ENCODE results near the gene RNF224. TPM values are rescaled to one million over a fixed set of nuclear protein-coding genes. Genes with fewer than 3 reads are reported as not detected.

Gene RNF224
- total RNA-seq, 1 experiment from 2014 or later = 1.2 TPM

- Histone ChIP-seq H3K36me3 (ENCODE audit: low read depth, low read length) (no peaks in the 10 kb centered on the region; the same call in 1 of the 2 replicates), H3K4me3 (ENCODE audit: low read length) (peak within 1 kb of the TSS; percentile 93), H4K20me1 (ENCODE audit: low read length) (no peaks in the 10 kb centered on the region), H3K27ac (ENCODE audit: low read length) (no peak within 1 kb of the TSS), H3K79me2 (ENCODE audit: low read length) (peaks cover 18% of the 10 kb centered on the region), H3K4me1 (ENCODE audit: insufficient read depth, low read length) (peaks cover 15% of the 10 kb centered on the region; the same call in 1 of the 2 replicates), H2AFZ (ENCODE audit: low read length) (peak within 1 kb of the TSS; percentile 82), H3K4me2 (ENCODE audit: low read length) (peak within 1 kb of the TSS; percentile 94), H3K9me2 (replicated peaks; ENCODE audit: low read length) (no peaks in the 10 kb centered on the region), H3F3A (ENCODE audit: low read length, unreplicated experiment) (no peaks in the 10 kb centered on the region), H3K9me3 (ENCODE audit: low read length) (no peaks in the 10 kb centered on the region), H3K9ac (ENCODE audit: low read length) (peak within 1 kb of the TSS; percentile 91), H3K27me3 (ENCODE audit: low read length) (no peaks in the 10 kb centered on the region)
- no peak for TF ChIP-seq EZH2 (IDR thresholded peaks at IDR 0.05; ENCODE audit: low read length, unreplicated experiment)
- no peak for TF ChIP-seq EZH2phosphoT487 (IDR thresholded peaks at IDR 0.05; ENCODE audit: borderline replicate concordance, low read length)
- CTCF ChIA-PET = interaction anchor here (1.2 kb wide), 1 partner anchor 18 kb away, joined by 7 read pairs; no protein-coding TSS in a partner anchor
- DNase-seq = peak; percentile 84
- POLR2A ChIA-PET (ENCODE audit: unreplicated experiment) = interaction anchor here (0.7 to 1.2 kb wide), 2 partner anchors 10 to 14 kb away, joined by 3 to 10 read pairs; partner anchors contain the start of gene TUBB4B
- peak; percentile 75 for ATAC-seq
- no TSS peak for BruUV-seq (replicated peaks)
- intact Hi-C loops (cut with micrococcal nuclease) = no loop called here
Observed at GRCh38 chr9:137254624-137255447, 27.5 kb downstream of the RNF224 start, which contains the start of gene NELFB. Gene NELFB, plus strand, starts transcription at chr9:137255327.

- intact Hi-C loops (cut with micrococcal nuclease) = no loop called here
- Histone ChIP-seq H3F3A (ENCODE audit: low read length, unreplicated experiment) (no peaks in the 10 kb centered on the region), H3K9me3 (ENCODE audit: low read length) (no peaks in the 10 kb centered on the region), H3K9ac (ENCODE audit: low read length) (peak overlapping the region; percentile 91), H3K27me3 (ENCODE audit: low read length) (no peaks in the 10 kb centered on the region), H4K20me1 (ENCODE audit: low read length) (no peaks in the 10 kb centered on the region), H2AFZ (ENCODE audit: low read length) (peak overlapping the region; percentile 74), H3K27ac (ENCODE audit: low read length) (no peak overlapping the region), H3K9me2 (replicated peaks; ENCODE audit: low read length) (no peaks in the 10 kb centered on the region), H3K4me1 (ENCODE audit: insufficient read depth, low read length) (peaks cover 15% of the 10 kb centered on the region; the same call in 1 of the 2 replicates), H3K4me3 (ENCODE audit: low read length) (peak overlapping the region; percentile 93), H3K79me2 (ENCODE audit: low read length) (peaks cover 18% of the 10 kb centered on the region), H3K36me3 (ENCODE audit: low read depth, low read length) (no peaks in the 10 kb centered on the region; the same call in 1 of the 2 replicates), H3K4me2 (ENCODE audit: low read length) (peak overlapping the region; percentile 94)
- ATAC-seq (peak; percentile 55), DNase-seq (peak; percentile 6)
- TF ChIP-seq CTCF (conservative IDR thresholded peaks at IDR 0.05; ENCODE audit: low read depth, low read length) (no peak), EZH2 (IDR thresholded peaks at IDR 0.05; ENCODE audit: low read length, unreplicated experiment) (no peak), EZH2phosphoT487 (IDR thresholded peaks at IDR 0.05; ENCODE audit: borderline replicate concordance, low read length) (no peak)
- ChIA-PET POLR2A (ENCODE audit: unreplicated experiment) (no interaction called here), CTCF (no interaction called here)
- no TSS peak for BruUV-seq (replicated peaks)
Observed at GRCh38 chr9:137255448-137256114, 28.3 kb downstream of the RNF224 start.

GRCh38 chr9:137256362-137256761, 29.1 kb downstream of the RNF224 start:
- TF ChIP-seq EZH2phosphoT487 (IDR thresholded peaks at IDR 0.05; ENCODE audit: borderline replicate concordance, low read length) (no peak), EZH2 (IDR thresholded peaks at IDR 0.05; ENCODE audit: low read length, unreplicated experiment) (no peak), CTCF (conservative IDR thresholded peaks at IDR 0.05; ENCODE audit: low read depth, low read length) (no peak)
- peaks cover 18% of the 10 kb centered on the region for H3K79me2 ChIP-seq (ENCODE audit: low read length)
- DNase-seq (no peak), ATAC-seq (no peak)
- ChIA-PET POLR2A (ENCODE audit: unreplicated experiment) (no interaction called here), CTCF (no interaction called here)
- H3K27ac ChIP-seq (ENCODE audit: low read length) = no peak overlapping the region
- H3K9ac ChIP-seq (ENCODE audit: low read length) = peak overlapping the region; percentile 91; the same call in 1 of the 2 replicates
- no peaks in the 10 kb centered on the region for H4K20me1 ChIP-seq (ENCODE audit: low read length)
- H3K4me2 ChIP-seq (ENCODE audit: low read length) = peak overlapping the region; percentile 94
- H3K36me3 ChIP-seq (ENCODE audit: low read depth, low read length) = no peaks in the 10 kb centered on the region; the same call in 1 of the 2 replicates
- H3K4me1 ChIP-seq (ENCODE audit: insufficient read depth, low read length) = peaks cover 15% of the 10 kb centered on the region; the same call in 1 of the 2 replicates
- no peaks in the 10 kb centered on the region for H3K27me3 ChIP-seq (ENCODE audit: low read length)
- BruUV-seq (replicated peaks) = no TSS peak
- no peaks in the 10 kb centered on the region for H3K9me3 ChIP-seq (ENCODE audit: low read length)
- H3K9me2 ChIP-seq (replicated peaks; ENCODE audit: low read length) = no peaks in the 10 kb centered on the region
- H3K4me3 ChIP-seq (ENCODE audit: low read length) = peak overlapping the region; percentile 93
- intact Hi-C loops (cut with micrococcal nuclease) = no loop called here
- no peaks in the 10 kb centered on the region for H3F3A ChIP-seq (ENCODE audit: low read length, unreplicated experiment)
- no peak overlapping the region for H2AFZ ChIP-seq (ENCODE audit: low read length)

Data from PC-3 (cell line).